Stimulated activated CD4-positive, alpha-beta T cell treated with anti-CD3 and anti-CD28 coated beads, Interleukin-4, amount 100 ng/mL, for 48 hours (primary cell): ENCODE data around the gene TSPAN3.

Source experiments
- DNase-seq, 2 donors: peaks; one replicate each; pipeline ENCODE4 v3.0.0-alpha.2; 2020; ENCODE audit warnings: low read depth in 2 of 2

Gene TSPAN3

GRCh38 chr15:77053709-77054108 is 17.2 kb downstream of the TSPAN3 start:
- DNase-seq, result no peak

- no peak for DNase-seq
Measured at GRCh38 chr15:77052556-77052955, 18.4 kb downstream of the TSPAN3 start.

GRCh38 chr15:77048135-77048876 is 22.6 kb downstream of the TSPAN3 start:
- no peak for DNase-seq

- no peak for DNase-seq
Measured at GRCh38 chr15:77046704-77047412, 24.1 kb downstream of the TSPAN3 start.

- DNase-seq, result no peak
Measured at GRCh38 chr15:77045985-77046384, 24.9 kb downstream of the TSPAN3 start.

- no peak for DNase-seq
Measured at GRCh38 chr15:77044228-77045042, 26.5 kb downstream of the TSPAN3 start.

- DNase-seq, result no peak
Measured at GRCh38 chr15:77042955-77043920, 27.7 kb downstream of the TSPAN3 start.

- no peak for DNase-seq
Measured at GRCh38 chr15:77042245-77042919, 28.5 kb downstream of the TSPAN3 start.

- DNase-seq, result no peak
Measured at GRCh38 chr15:77040673-77041072, 30.2 kb downstream of the TSPAN3 start.

GRCh38 chr15:77039848-77040247 is 31.1 kb downstream of the TSPAN3 start:
- DNase-seq, result no peak

GRCh38 chr15:77039217-77039533 is 31.7 kb downstream of the TSPAN3 start:
- no peak for DNase-seq

GRCh38 chr15:77038312-77039216 is 32.3 kb downstream of the TSPAN3 start:
- DNase-seq, result no peak

- no peak for DNase-seq
Measured at GRCh38 chr15:77037388-77038209, 33.3 kb downstream of the TSPAN3 start.

- no peak for DNase-seq
Measured at GRCh38 chr15:77036537-77037387, 34.1 kb downstream of the TSPAN3 start.

GRCh38 chr15:77035999-77036471 is 34.9 kb downstream of the TSPAN3 start:
- no peak for DNase-seq

GRCh38 chr15:77035584-77035983 is 35.3 kb downstream of the TSPAN3 start:
- no peak for DNase-seq

GRCh38 chr15:77034695-77035489 is 36.0 kb downstream of the TSPAN3 start:
- DNase-seq, result peak in 1 of 2 donors; percentile 60
